GM18502 (cell line): ENCODE data around the gene GABBR2.
A peak's percentile ranks its signal among the peaks of the same experiment; 100 is the strongest.

Experiments used
- ATAC-seq: cut with Tn5 transposase; IDR thresholded peaks from one replicate; pipeline ENCODE4 v1.9.1; 2021; ENCODE audit warnings: mild to moderate bottlenecking; ENCODE audit not compliant: unreplicated experiment, poor library complexity

The GABBR2 gene

DNA sequence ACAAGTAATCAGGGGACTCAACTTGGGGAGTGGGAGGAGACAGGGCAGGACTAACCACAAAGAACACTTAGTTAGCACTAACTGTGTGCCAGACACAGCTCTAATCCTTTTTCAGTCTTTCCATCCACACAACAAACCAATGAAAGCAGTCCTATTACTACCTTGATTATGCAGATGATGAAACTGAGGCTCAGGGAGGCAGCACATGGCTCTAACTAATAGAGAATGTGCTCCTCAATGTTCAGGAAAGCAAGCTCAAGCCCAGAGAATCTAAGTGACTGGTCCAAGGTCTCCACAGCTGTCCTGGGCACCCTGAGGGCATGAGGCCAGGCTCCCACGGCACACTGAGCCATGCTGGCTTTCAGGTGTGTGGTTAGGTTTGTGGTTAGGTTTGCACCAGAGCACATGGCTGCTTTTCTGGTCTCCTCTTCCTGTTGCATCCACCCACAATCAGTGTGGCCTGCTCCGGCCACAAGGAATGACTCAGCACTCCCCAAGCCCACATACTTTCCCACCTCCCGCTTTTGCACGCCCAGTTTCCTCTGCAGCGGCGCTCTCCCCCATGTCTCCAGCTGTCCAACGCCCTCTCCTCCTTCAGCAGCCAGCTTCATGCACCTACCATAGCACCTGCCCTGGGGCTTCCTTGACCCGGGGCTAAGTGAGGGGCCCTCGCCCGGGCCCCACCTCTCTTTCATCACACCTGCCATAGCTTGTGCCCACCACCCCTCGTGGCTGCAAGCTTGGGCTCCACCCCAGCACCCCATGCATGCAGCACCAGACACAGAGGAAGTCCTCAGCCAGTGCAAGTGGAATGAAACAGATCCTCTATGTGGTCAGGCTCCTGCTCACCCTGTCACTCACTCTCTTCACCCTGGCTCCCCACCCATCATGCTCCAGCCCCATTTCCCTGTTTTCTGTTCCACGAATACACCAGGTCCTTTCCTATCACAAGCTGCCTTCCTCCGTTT, 133.1 kb downstream of the GABBR2 start:
- ATAC-seq = peak; percentile 80

DNA sequence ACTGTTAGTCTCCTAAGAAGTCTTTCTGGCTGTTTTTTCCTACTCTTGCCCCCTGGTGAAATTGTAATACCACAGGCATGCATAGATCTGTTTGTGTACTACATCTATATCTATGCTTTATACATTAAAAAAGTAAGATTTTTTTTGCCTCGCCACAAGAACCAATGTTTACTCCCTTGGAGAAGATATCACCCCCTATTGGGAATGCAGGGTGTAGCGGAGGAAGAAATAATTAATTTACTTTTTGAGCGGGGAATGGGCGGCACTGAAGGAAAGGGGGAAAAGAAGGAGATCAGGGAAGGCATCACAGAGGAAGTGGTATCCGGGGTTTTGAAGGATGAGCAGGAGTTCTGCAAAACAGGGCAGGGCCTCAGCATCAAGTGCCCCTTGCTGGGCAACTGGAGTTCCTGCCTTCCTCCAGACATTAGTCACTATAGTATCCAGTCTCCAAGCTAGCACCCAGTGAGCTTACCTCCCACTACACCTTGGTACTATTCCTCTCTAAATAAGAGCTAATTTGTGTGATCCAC, 134.9 kb downstream of the GABBR2 start:
- no peak for ATAC-seq

DNA sequence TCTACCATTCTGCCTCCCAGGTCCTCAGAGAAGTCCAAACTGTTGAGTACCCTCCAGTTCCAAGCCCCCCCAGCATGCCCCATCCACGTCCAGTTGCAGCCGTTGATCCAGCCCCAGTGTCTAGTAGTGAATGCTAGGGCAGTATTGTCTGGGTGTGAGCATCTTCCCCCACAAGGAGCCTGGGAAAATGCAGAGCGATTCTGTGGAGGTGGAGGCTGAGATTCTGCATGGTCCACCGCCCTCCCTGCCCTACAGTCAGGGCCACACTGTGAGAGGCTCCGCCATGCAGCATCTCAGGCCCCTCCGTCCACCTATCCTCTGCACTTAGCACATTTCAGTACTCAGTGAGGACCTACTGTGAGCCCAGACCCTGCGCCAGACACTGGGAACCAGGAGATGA, 135.9 kb downstream of the GABBR2 start:
- ATAC-seq = no peak

DNA sequence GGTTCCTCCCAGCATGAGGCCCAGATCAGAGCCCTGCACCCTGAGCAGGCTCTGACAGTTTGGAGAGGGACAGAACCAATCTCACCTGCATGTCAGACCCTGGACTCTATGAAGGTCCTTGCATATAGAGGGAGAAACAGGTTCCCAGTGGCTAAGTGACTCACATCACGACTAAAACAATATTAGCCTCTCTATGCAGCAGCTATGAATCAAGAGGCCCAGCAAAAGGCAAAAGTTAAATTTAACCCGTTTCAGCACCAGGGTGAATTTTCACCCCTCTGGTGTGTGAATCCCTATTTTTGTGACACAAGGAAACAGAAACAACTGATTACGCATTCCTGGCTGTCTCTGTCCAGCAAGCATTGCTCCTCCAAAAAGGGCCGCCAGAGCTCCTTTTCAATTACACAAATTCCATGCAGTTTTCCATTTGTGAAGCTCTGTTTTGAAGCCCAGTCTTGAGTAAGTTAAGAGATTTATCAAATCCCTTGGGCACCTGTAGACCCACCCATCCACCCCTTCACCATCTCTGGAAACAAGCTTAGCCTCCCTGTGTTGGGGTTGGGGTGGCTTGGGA, 136.6 kb downstream of the GABBR2 start:
- ATAC-seq = no peak

DNA sequence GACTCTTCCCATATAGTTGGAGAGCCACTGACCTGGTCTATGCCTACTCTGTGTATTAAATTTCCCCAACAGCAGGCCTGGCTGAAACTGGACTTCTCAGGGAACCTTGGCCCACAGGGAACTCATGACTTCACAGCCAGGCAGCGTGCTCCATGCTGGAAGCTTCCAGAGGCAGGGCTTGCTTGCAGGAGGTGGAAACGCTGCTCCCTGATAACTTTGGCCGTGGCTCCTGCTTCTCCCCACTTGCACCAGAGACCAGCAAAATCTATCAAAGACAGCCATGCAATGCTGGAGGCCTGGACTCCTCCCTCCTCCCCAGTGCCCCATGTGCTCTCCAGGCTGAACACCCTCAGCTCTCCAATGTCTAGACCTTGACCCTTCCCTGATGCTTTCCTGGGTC, 137.1 kb downstream of the GABBR2 start:
- no peak for ATAC-seq

DNA sequence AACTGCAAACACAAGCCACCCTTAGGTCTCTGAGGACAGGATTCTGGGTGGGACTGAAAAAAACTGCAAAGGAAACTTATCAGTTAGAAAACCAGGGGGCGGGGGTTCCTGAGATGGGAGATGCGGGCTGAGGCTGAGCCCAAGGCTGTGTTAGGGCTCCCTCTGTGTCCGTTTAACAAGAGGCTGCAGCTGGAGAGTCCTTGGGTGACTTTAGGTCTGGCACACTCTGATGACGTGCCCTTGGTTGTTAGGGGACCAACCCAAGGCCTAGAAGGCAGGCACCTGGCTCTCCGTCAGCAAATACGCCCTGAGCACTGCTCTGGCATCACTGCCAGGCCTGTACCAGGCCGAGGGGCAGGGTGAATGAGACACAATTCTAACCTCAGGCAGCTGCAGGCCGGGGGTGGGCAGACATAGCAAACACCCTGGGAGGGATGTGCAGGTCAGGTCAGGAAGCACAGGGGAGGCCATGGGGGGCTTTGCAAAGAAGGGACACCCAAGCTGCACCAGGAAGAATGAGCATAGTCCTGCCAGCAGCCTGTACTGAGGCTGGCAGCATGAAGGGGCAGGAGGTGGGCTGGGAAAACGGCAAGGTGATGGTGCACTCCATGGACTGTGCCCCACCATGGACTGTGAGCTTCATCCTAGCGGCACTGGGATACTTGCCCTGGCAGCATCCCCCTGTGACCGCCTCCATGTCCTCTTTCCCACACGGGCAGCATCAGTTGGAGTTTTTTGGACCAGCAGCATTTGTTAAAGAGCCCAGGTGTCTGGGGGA, 137.9 kb downstream of the GABBR2 start:
- no peak for ATAC-seq

DNA sequence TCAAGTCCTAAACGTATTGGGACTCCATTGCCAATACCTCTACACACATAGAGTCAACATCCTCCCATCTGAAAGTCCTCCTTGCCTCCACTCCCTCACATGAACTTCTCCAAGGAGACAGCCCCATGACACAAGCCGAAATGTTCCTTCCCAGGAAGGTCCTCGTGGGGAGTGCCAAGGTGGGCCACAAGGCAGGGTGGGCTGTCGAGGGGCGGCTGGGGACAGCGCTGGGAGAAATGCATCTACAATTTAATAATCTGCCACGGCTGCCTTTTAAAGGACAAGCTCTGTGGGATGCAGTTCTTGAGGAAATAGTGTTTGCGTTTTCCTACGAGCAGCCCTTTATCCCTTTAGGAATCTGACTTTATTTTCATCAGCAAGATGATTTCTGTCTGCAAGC, 138.7 kb downstream of the GABBR2 start:
- ATAC-seq = no peak

DNA sequence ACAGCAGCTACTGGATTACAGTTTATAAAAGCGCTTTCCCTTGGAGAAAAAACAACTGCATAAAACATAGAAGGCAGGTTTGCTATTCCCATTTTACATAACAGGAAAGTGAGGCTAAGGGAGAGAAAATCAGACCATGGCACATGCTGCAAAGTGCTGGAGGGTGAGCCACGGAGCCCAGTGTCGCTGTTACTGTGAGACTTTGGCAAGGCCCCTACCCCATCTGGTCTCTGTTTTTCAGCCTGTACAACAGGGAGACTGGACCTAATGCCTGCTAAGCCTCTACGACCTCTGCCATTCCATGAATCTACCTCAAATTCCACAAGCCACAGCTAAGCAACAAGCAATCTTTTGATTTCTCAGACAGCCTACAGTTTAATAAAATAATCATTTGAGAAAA, 139.2 kb downstream of the GABBR2 start:
- no peak for ATAC-seq

DNA sequence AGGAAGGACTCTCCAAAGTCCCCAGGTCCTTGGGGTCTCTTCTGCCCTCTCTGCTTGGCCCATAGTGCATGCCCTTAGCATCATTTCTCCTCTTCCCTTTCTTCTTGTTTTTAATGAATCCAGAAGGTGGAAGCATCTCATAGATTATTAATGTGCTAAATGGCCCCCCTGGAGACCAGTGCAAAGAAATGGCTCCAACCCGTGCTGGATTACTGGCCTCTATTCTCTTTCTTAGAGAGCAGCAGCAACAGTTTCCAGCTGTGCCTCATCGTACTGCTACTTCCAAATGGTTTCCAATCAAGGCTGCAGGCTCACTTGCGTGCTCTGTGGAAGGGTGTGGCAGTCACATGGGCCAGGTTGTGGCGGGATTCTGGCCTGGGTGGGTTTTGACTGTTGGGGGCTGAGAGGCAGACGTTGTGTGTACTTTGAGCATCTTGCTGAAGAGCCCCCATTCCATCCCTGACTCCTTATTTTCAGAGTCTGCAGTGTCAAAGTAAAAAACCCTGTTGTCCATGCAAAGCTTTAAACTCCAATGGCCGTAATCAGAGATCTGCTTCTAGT, 139.7 kb downstream of the GABBR2 start:
- no peak for ATAC-seq

DNA sequence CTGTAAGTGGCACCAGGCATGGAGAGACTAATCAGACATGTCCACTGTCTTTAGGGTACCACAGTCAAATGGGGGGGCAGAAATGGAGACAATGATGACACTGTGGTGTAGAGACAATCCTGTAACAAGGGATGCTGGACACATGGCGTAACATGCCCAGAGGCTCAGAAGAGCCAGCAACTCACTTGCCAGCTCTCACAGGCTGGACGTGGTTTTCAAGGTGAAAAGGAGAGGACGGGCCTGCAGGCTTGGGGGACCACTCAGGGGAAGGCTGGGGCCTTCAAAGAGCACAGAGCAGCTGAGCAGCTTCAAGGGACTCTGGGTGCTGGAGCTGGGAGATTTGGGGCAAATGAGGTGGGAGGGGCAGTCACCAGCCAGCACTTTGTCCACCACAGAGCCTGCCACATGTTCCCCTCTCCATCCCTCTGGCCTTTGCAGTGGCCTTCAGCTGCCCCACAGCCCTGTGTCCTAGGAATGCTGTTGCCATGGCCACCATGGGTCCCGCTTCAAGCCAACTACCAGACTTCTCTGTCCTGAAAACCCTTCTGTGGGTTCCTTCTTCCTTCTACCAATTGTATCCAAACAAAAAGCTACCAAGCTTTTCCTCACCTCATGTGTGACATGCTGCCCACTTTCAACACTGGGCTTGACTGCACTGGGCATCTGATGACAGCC, 140.4 kb downstream of the GABBR2 start:
- ATAC-seq = no peak

DNA sequence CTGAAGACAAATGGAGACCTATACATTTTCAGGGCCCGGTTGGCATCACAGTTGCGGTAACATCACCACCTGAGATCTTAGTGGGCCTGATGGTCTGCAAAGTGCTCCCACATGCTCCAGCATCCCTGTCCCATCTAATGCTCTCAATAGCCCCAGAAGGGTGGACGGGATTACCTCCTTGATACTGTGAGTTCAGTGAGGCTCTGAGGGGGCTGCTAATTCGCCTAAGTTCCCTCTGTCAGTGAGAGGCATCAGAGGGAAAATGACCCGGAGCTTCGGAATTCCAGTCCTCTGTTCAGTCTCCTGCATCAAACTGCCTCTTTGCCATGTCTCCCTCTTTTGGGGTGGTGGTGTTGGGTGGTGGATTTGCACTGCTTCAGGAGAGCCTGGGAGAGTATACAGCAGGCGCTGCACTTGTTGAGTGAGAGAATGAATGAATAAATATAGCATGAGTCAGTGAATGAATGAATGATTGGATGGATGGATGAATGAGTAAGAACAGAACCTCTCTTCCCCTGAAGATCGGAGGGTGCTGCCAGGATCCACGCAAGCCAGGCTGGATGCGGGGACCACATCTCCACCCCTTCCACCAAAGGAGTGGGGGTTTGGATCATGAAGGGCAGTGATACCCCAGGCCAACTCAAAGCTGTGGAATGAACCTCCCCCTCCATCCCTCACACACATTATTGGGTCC, 141.0 kb downstream of the GABBR2 start:
- ATAC-seq = no peak

DNA sequence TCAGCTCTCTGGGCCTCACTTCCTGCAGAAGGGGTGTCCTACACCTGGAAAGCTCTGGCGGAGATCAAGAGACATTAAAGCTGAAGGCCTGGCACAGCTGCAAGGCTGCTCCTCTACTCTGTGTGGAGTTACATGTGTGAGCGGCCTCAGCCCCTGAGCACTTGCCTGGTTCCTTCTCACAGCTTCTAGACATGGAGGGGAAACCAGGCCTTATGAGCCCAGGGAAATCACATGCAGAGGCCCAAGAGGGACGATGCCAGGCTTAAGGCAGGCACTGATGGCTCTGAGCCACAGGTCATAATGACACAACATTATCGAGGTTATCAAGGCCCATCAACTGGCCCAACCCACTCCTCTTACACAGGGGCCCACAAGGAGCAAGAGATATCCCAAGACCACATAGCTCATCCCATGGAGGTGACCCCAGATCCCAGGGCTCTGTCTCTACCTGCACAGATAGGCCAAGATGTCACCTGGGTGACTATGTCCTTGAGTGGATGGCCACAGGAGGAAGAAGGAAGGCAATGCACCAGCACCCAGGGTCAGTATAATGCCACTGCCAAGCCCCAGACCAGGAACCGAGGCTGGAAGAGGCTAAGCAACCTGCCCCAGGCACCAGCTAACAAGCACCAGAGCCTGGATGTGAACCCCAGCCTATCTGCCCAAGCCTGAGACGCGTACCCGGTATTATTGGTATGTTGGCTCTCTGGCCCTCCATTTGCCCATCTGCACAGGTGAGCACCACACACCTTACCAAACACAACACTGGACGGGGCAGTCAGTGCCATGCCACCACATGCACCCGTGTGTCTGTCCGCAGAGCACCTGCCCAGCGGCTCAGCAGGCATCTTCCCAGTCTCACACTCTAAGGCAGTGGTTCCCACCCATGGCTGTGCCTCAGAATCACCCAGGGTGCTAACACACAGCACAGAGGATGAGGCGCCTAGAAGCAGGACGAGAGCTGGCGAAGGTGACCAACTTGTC, 143.3 kb downstream of the GABBR2 start:
- ATAC-seq = no peak

DNA sequence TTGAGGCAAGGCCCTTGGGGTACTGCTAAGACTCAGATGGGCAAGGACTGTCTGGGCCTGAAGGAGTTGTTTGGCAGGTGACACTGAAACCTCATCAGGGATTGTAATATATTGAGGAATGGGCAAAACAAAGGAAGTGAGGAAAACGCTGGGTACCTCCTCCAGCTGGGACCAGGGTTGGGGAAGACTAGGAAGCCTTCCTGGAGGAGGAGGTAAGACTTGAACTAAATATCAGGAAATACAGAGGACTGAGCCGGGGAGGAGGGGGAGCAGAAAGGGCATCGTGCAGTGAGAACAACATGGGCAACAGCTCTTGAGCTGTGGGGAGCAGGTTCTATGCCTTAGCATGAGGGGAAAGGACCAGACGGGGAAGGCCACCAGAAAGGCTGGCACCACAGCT, 144.0 kb downstream of the GABBR2 start:
- no peak for ATAC-seq

DNA sequence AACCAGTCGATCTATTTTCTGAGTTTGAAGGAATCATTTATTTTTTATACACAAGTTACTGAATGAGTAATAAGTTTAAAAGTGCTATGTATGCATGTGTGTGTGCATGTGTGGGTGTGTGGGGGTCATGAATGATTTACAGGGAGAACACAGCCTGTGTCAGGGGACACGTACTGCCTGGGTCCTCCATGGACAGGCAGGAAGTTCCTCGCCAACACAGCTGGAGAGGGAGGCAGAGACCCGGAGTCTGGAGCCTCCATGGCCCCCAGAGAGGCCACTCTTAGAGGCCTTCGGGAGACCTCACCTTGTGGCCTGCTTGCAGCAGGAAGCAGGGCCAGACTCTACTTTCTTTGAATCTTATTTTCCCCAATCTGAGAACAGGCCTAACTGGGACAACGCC, 144.7 kb downstream of the GABBR2 start:
- no peak for ATAC-seq

DNA sequence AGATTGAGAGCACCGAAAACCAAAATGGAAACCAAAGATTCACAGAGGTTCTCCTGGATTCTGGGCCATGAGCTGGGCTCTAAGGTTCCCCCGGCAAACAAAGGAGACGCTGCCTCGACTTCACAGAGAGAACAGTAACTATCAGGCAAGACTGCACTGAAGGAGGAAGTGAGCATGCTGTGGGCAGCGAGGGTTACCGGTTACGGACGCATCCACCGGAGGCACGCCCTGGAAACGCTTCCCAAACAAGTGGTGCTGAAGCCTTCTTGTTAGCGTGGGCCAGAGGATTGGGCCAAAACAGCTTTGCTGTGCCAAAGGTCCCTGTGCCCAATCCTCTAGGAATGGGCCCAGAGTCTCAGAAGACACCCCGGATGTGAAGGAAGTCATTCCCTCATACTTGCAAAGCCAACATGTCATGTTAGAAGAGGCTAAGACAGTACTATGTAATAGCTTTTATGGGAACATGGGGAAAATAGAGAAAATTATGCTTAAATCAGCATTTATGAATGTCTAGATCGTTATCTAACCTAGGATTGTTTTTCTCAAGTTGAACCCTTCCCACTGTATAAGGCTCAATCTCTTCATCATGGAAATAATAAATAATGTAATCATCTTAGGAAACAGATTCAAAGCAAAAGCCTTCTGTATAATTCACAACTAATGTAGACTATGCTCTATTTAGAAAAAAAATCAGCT, 145.4 kb downstream of the GABBR2 start:
- no peak for ATAC-seq

DNA sequence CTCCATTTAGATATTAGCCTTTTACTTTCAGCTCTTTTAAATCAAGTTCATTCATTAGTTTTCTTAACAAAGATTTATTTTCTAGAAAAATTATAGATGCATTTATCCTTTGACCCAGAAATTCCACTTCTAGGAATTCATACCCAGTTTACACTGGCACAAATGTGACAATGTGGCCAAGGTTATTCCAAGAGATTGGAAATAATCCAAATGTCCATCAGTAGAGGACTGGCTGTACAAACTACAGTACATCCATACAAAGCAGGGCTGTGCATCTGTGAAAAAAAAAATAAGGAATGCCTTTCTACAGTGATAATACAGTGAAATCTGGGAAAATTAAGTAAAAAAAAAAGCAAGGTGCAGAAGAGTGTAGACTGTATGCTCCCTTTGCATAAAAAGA, 149.2 kb downstream of the GABBR2 start:
- no peak for ATAC-seq

DNA sequence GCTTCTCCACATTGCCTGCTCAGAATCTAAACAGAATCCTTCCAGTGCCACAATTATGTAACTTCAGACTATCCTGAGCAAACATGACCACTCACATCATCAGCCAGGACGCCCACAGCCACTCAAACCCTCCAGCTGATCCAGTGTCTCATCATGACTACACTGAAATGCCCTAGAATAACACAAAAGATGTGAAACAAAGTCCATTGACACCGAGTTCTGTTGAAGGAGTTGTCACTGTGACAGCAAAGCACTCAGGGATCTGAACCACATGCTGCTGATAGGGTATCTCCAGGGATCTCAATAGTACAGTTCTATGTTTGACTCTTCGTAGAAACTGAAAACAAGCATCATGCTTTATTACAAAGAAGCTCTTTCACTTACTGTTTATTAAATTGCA, 150.2 kb downstream of the GABBR2 start:
- no peak for ATAC-seq

DNA sequence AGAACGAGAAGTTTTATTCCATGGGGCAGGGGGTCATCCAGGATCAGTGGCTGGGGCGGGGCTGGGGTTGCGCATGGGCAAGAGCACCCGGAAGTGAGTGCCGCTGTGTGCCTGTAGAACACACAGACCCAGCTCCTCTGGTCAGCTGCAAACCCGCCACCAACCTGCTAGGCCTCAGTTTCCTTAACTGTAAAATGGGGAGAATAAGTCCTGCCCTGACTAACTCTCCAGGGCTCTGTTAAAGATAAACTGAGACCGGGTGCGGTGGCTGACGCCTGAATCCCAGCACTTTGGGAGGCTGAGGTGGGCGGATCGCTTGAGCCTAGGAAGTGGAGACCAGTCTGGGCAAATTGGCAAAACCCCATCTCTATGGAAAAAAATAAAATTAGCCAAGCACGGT, 152.2 kb downstream of the GABBR2 start:
- no peak for ATAC-seq
